ENCODE results near the gene OSGEP.
A peak's percentile ranks its signal among the peaks of the same experiment; 100 is the strongest.
"Not testable (repeated sequence)": the region's sequence is repeated elsewhere in the genome, so short reads cannot be mapped to it uniquely, and the experiment has no call there.

OSGEP gene

DNA sequence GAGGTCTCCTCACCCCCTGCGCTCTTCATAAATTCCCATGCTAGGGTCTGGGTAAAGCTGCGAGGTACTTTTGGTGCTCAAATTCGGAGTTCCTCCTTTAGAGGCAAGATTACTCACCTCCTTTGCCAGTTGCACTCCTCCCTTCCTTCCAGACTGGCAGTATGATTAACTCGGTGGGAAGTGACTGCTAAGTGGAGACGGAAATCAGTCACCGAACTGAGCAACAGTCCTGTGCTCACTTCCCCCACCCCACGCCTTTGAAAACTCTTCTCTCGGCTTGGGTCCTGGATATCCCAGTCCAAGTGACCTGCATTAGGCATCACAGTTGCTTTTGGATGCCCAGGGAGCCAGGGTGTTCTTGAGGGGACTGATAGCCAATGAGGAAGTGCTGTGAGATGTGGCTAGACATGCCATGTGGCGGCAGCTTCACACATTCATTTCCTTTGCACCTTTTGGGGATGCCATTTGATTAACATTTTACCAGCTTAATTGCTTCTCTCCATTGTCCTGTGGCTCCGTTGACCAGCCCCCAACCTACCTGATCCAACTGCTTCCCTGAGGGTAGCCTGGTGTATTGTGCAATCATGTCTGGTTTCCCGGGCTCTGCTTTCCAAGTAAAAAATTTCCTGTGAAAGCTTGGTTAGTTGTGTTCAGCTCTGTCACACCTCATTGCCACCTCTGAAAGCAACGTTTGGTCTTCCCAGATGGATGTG is 15.4 kb upstream of the OSGEP start:
- DNase-seq (ENCODE audit: low spot score), result peak; percentile 41

DNA sequence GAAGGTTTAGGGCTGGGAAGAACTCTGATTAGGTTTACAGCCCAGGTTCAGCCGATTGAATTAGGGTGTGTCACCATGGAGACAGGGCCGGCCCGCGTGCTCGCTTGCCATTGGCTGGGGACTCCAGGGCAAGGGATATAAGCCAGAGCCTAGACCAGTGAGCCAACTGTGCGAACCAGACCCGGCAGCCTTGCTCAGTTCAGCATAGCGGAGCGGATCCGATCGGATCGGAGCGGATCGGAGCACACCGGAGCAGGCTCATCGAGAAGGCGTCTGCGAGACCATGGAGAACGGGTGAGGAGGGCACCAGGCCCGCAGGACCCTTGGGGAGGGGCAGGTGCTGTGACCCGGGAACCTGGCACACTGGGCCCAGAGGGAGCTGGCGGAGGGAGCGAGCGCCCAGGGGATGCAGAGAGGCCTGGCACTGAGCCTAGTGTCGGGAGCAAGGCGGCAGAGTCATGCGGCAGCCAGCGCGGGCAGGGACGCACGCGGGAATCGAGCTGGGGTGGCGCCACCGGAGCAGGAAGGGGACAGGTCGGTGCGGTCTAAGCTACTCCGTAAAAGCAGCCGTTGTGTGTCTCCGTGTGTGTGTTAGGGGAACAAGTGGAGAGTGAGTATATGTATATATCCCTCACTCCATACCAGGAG is 14.8 kb upstream of the OSGEP start, which contains the start of gene PNP:
TSS of gene PNP (plus strand) at position 165 of the 648 bp plus-strand sequence. CDS start at position 284, 119 bp downstream.
- peak; percentile 91 for DNase-seq (ENCODE audit: low spot score)

DNA sequence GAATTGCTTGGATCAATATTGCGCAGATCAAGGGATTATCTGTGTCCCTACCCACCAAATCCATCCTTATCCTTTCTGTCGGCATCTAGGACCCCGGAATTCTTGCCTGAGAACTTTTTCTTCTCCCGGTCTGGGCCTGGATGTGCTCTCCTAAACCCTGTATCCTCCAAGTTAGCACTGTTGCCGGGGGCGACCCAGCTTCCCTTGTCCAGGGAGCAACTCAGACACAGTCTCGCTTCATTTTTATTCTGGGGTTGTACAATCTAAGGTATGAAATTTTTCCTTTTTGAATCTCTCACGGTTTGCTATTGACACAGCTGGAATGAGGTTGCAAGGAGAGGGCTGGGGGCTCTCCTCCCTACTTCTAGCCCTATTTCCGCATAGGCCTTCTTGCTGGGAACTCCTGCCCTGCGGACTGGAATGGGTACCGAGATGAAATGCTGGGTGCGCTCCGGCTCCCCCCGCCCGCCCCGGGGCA is 14.2 kb upstream of the OSGEP start:
- no peak for DNase-seq (ENCODE audit: low spot score)

DNA sequence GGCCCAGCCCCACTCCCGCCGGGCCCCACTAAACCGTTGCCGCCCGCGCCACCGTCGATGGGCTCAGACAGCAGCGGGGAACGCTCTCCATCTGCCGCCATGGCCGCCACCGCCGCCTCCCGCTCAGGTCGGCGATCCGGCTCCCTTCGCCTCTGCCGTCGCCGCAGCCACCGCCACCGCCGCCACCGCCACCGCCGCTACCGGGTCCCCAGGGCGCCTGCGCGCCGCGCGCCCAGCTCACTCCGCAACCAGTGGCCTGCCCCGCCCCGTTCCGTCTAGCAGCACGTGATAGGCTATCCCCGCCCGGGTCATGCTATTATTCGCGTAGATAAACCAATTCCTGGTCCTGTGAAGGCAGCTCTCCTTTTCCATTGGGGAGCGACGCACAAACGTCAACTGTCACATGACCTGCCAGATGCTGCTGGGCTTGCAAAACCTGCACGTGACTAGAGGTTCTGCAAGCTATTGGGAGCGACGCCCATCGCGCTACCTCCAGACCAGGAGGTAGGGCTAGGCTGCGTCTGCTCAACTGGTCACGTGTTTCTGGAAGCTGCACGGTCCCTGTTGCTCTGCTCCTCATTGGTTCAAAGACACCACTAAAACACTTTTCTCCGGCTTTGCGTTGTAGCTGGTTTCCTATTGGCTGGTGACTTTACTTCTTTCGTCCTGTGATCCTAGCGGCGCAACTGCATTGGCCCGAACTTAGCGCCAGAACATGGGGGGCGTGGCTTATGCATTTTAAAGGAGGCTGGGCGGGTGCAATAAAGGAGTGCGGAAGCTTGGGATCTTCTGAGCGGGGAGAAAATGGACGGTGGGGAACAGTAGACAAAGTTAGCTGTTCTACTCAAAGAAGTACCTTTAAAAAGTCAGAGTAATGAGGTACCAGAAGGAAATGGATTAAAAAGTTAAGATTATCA is 6.9 kb upstream of the OSGEP start, which contains the start of gene PIP4P1:
TSS of gene PIP4P1 (minus strand) at position 210 of the 917 bp plus-strand sequence. CDS start at position 101, 109 bp downstream.
- peak; percentile 99 for DNase-seq (ENCODE audit: low spot score)

DNA sequence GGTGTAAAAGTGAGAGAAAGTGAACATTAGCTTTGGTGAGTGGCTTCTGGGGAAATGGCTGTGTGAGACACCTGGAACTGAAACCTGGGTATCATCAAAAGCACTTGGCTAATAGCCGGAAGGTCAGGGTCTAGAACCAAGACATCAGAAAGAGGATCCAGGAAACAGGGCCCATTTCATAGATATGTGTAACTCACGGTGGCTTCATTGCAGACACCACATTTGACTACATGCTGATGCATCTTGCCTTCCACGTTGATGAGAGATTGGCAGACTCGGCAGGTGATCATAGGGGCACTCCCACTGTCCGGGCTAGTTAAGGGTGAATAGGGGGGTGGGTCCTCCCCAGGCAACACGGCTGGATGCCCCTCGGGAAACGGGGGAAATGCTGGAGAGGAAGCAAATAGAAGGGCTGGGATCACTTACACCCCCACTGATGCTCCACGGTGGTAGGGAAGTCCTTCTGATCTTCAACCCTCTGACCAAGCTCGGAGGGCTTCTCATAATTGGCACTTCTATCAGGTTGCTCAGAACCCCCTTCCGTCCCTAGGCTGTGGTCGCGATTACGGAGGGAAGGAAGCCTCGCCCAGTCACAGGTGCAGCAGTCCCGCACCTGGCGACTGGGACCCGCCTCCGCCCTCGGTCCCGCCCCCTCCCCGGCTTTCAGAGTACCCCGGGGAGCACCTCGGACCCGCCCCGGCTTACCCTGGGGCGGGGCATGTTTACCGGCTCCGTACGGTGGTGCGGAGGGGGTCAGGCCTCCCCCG is 6.0 kb upstream of the OSGEP start:
- peak; percentile 53 for DNase-seq (ENCODE audit: low spot score)

DNA sequence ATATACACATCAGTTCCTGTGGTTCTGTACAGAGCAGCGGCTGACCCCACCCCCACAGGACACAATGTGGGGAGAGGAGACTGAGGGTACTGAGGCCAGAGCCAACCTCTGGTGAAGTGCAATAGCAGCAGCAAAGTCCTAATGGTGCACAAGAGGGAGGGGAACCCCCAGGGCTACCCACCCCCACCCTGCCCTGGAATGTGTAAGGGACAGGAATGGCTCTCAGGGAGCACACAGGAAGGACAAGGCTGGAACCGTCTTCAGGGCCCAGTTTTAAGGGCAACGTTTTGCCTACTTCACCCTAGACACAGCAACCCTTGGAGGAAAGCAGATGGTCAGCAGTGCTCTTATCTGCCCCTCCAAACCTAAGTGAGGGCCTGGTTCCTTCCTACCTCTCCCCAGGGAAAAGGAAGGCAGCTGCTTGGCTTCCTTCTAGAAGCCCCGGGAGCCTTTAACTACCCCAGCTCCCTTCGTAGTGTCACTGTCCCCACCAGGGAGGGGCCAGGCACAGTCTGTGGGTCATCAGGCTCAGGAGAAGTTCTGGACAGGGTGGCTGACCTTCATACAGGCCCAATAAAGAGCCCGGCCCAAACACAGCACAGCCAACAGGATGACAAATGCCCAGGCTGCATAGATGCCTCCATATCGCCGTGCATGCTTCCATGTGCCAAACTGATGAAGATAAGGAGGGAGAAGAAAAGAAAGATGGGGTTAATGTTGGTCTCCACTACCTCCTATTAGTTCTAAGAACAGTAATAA is 3.6 kb upstream of the OSGEP start:
- no peak for DNase-seq (ENCODE audit: low spot score)

DNA sequence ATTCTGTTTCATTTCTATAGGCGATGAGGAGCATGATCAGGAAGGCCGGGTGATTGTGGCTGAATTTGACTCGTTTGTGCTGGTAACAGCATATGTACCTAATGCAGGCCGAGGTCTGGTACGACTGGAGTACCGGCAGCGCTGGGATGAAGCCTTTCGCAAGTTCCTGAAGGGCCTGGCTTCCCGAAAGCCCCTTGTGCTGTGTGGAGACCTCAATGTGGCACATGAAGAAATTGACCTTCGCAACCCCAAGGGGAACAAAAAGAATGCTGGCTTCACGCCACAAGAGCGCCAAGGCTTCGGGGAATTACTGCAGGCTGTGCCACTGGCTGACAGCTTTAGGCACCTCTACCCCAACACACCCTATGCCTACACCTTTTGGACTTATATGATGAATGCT is 2.4 kb upstream of the OSGEP start:
- no peak for DNase-seq (ENCODE audit: low spot score)

DNA sequence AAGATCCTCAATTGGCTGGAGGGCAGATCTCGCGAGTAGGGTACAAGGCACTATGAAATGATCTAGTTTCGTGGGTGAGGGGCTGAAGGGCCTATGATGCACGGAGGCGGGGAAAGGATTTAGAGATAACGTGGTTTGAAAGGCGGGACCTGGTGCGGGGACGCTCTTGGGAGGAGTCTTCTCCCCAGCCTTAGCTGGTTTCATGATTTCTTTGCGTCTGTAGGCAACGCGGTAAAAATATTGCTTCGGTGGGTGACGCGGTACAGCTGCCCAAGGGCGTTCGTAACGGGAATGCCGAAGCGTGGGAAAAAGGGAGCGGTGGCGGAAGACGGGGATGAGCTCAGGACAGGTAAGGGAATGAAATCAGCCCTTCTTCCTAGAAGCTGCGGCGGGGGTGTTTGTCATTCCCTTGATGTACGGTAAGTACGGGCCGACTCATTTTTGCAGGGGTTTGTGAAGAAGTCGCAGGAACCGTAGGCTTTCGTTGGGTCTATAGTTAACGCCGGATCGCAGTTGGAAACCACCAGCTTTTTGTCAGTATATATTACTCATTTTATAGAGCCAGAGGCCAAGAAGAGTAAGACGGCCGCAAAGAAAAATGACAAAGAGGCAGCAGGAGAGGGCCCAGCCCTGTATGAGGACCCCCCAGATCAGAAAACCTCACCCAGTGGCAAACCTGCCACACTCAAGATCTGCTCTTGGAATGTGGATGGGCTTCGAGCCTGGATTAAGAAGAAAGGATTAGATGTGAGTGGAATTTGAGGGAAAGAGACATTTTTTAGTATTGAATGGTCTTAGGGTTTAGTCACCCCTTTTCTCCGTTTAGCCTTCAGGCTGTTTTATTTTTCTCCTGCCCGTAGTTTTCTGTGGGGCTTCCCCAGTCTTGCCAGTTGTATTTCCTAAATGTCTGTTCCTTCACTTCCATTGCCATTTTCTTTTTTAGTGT is 1.0 kb upstream of the OSGEP start:
- DNase-seq (ENCODE audit: low spot score), result peak; percentile 73

DNA sequence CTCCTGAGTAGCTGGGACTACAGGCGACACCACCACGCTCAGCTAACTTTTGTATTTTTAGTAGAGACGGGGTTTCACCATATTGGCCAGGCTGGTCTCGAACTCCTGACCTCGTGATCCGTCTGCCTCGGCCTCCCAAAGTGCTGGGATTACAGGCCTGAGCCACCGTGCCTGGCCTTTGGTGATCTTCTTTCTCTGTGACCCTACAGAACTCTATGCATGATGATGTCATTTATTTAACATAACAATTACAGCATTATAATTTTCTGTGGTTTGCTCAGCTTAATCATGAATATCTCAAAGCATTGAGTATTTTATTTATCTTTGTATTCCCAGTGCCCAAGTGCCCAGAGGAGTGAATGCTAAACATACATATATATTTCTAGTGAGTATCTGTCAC is 1.8 kb downstream of the OSGEP start:
- DNase-seq (ENCODE audit: low spot score), result not testable (repeated sequence)

DNA sequence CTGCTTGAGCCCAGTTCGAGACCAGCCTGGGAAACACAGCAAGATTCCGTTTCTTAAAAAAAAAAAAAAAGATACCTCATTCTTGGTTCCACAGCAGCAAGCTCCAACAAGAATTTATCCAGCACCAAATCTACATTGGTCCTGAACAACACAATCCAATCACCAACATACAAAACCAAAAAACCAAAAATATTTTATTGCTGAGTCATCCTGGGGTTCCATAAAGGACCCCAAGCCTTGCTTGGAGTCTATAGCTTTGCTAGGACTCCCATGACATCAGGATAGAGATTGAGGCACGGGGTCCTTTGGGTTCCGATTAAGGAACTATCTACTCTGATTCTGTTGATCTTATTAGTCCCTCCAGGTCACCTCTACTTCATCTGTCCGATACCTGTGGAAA is 7.7 kb downstream of the OSGEP start:
- DNase-seq (ENCODE audit: low spot score), result no peak

DNA sequence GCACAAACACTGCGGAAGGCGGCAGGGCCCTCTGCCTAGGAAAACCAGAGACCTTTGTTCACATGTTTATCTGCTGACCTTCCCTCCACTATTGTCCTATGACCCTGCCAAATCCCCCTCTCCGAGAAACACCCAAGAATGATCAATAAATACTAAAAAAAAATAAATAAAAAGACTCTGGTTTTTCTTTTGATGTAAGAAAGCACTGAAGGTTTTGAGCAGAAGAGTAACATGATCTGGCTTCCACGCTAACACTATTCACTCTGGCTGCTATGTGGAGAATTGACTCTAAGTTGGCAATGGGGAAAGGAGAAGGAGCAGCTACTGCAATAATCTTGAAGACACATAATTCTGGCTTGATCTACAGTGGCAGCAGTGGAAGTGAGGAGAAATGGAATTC is 11.0 kb downstream of the OSGEP start:
- not testable (repeated sequence) for DNase-seq (ENCODE audit: low spot score)

DNA sequence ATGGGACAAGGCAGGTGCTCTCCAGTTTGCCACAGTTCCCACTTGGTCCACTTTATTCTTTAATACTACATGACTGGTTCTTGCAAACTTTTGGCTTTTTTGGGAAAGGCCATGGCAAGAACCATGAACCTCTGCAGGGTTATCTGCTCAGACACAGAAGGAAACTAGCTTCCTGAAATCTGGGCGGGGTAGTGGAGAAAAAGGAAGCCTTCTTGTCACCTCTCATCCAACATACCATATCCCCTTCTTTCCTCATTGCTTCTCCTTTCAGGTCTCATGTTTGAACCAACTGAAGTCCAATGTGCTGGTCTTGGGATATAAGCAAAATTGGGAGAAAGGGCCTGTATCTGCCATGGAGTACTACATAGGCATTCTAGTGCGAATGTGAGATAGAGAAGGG is 13.2 kb downstream of the OSGEP start:
- no peak for DNase-seq (ENCODE audit: low spot score)

DNA sequence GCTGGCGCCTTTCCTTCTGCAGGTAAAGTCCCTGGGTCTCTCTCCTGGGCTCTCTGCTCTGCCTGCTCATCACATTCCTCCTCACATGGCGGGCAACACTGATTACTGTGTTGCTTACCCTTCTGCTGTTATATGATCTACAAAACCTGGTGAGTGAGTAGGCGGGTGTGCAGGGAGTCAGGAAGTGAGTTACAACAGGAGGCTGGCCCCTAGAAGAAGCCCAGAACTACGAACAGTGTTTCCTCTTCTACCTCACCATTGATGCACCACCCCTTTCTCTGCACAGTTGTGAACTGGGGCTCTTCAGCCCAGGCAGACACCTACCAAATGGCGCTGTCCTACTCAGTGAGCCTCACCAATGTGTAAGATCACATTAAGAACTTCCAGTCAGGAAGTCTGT is 13.7 kb downstream of the OSGEP start:
- DNase-seq (ENCODE audit: low spot score), result peak; percentile 38

DNA sequence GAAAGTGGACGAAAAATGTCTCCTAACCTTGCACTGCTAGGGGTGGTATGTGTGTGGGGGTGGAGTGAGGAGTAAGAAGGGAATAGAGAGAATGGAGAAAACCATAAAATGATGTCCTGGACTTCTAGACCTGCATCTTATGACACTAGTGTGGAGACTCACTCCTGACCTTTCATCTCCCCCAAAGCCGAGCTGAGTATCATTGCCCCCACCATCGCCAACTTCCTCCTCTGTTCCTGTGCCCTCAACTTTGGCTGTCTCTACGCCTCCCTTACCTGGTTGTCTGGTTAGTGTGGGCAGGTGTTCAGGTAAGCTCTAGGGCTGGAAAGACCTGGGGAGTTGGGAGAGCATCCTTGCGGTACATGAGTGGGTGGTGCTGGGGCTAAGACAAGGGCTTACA is 14.1 kb downstream of the OSGEP start:
- no peak for DNase-seq (ENCODE audit: low spot score)

DNA sequence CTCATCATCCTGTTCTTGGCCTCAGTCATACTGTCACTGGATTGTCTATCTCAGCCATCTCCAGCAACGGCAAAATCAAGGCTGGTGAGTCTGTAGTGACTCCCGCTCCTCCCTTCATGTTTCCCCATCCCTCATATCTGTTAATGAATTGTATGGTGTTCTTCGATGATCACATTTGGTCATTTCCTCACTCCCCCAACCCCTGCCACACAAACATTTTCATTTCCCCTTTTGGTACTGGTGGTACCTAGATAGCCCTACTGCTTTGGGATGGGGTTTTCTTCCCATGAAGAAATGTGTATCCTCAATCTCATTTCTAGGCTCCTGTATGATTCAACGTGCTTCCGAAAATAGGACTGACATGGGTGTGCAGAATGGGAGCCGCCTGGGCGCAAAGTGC is 15.9 kb downstream of the OSGEP start:
- DNase-seq (ENCODE audit: low spot score), result no peak

DNA sequence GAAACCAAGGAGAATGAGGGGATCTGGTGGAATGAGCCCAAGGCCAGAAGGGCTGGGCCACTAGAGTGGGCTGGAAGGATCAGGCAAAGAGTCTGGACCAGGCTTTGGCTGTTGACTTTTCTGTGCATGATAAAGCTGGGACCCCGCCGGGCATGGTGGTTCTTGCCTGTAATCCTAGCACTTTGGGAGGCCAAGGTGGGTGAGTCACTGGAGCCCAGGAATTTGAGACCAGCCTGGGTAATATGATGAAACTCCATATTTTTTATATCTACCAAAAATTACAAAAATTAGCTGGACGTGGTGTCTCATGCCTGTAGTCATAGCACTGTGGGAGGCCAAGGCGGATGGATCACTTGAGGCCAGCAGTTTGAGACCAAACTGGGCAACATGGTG is 18.3 kb downstream of the OSGEP start:
- no peak for DNase-seq (ENCODE audit: low spot score)

DNA sequence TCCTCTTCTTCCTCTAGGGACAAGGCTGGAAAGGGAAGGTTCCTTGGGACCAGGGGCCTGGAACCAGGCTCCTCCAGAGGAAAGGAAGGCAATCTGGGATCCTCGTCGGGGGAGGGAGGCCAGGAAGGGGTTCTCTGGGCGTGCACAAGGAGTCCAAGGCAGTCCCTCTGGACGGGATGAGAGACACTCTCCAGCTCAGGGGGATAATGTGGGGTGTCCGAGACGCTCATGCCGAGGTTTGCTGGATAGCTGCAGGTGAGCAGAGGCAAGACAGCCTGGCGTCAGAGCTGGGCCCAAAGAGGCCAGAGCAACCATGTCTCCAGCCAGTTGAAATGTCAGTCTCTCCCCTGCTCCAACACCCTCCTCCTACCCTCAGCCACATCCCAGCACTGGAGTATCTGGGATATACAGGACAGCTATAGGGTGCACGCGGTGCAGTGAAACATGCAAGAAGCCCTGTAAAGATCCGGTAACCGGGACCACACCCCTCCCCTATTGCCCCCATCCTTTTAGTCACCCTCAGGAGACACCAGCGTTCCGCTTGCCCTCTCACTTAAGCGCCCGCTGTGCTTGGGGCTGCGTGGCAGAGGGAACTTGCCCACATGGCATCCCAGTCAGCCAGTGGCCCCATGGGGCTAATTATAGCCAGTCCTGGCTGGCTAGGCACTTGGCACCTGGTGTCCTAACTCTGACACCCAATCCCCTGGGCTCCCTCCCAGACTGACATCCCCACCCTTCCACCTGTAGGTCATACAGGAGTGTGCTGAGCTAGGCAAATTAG is 18.8 kb downstream of the OSGEP start, which contains the start of gene KLHL33:
TSS of gene KLHL33 (minus strand) at position 585 of the 781 bp plus-strand sequence. CDS start at position 230, 355 bp downstream.
- no peak for DNase-seq (ENCODE audit: low spot score)

DNA sequence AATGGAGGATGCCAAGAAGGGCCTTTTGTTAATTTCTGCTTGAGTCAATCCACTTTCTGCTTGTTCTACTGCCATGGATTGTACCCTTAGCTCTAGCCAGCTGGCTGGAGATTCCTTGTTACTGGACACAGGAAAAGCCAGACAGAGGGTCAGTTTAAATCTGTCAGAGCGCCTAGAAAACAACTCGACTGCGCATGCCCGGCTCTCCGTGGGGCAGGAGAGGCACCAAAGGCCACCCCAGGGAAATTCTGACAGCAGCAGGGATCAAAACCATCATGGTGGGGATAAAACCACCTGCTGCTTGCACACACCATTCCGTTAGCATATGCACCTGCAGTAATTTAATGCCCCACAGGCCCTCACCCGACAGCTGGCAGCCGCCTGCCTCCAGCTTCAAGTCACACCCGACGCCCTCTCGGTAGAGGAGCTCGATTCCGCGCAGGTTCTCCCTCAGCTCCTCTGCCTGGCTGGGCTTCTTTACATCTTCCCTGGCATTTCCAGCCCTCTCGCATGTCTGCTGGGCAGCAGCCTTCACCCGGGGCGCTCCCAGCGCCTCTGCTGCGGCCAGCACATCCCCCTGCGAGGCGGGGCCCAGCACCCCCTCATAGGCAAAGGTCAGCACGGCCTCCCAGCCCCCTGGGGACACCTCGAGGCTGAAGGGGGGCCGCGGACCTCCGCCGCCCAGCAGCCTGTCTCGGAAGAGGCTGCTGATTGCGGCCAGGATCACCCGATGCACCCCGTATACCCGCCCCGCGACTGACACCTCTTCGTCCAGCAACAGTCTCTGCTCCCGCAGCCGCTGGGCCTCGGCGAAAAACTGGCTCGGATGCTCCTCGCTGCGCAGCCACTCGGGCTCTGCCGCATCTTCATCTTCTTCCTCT is 19.7 kb downstream of the OSGEP start:
- DNase-seq (ENCODE audit: low spot score), result no peak
